ENCODE results near the gene SLX4IP. TPM values are rescaled to one million over a fixed set of nuclear protein-coding genes. Genes with fewer than 3 reads are reported as not detected.
A peak's percentile ranks its signal among the peaks of the same experiment; 100 is the strongest.

The SLX4IP gene
- total and polyA plus RNA-seq, 2 donors (not counting 1 experiment from before 2014, with no cell fraction given), result 1.9 to 8.1 TPM

DNA sequence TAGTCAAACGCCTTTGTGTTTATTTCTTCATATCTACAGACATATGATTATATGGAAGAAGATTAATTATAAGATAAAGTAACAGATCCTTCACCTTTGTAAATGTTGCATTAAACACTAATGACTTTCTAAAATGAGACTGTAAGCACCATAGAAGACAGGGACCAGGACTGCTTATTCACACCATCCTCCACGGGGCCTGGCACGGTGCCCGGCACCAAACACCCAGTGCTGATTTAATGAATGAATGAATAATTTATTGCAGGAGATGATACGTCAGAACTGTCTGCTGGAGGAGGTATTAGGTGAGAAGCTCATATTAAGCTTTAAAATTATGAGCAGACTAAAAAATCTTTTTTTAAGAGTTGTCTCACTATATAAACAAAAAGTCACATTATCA is 88.3 kb downstream of the SLX4IP start:
- Histone ChIP-seq H4K20me1 (ENCODE audit: control insufficient read depth, extremely low read depth, insufficient read depth, low read length) (no peaks in the 10 kb centered on the region), H3K36me3 (ENCODE audit: control insufficient read depth, insufficient read depth, low read length) (no peaks in the 10 kb centered on the region), H3K4me3 (replicated peaks in 1 of 4; ENCODE audit: control extremely low read depth in 1 of 4, insufficient read depth in 1 of 4, low read depth in 3 of 4, low read length in 4 of 4) (no peak overlapping the region), H3K27me3 (ENCODE audit: control insufficient read depth, insufficient read depth, low read length) (no peaks in the 10 kb centered on the region), H3K27ac (ENCODE audit: insufficient read depth, low read length) (peak overlapping the region; percentile 15), H3K9me3 (ENCODE audit: control insufficient read depth, insufficient read depth, low read depth, low read length) (no peaks in the 10 kb centered on the region), H3K79me2 (ENCODE audit: control insufficient read depth, insufficient read depth, low read length) (no peaks in the 10 kb centered on the region), H3K4me1 (ENCODE audit: control insufficient read depth, extremely low read depth, insufficient read depth, low read length) (peaks cover 6% of the 10 kb centered on the region), H3K9ac (ENCODE audit: insufficient read depth, low read length) (no peak overlapping the region), H3K4me2 (ENCODE audit: extremely low read depth, insufficient read depth, low read length) (no peak overlapping the region), H2AFZ (ENCODE audit: low read length) (no peak overlapping the region)
- DNase-seq (ENCODE audit: low read depth in 2 of 2), result no peak
- TF ChIP-seq CTCF (conservative IDR thresholded peaks at IDR 0.05 in 1 of 2, IDR thresholded peaks at IDR 0.05 in 1 of 2; ENCODE audit: low read depth in 1 of 2, low read length in 2 of 2), result no peak
- no peak for TF ChIP-seq EZH2 (IDR thresholded peaks at IDR 0.05; ENCODE audit: low read length, missing control alignments)

GRCh38 chr20:10524034-10524476 is 89.0 kb downstream of the SLX4IP start:
- no peaks in the 10 kb centered on the region for H4K20me1 ChIP-seq (ENCODE audit: control insufficient read depth, extremely low read depth, insufficient read depth, low read length)
- peaks cover 6% of the 10 kb centered on the region for H3K4me1 ChIP-seq (ENCODE audit: control insufficient read depth, extremely low read depth, insufficient read depth, low read length)
- no peak overlapping the region for H3K9ac ChIP-seq (ENCODE audit: insufficient read depth, low read length)
- no peak overlapping the region for H3K4me3 ChIP-seq (replicated peaks in 1 of 4; ENCODE audit: control extremely low read depth in 1 of 4, insufficient read depth in 1 of 4, low read depth in 3 of 4, low read length in 4 of 4)
- TF ChIP-seq EZH2 (IDR thresholded peaks at IDR 0.05; ENCODE audit: low read length, missing control alignments) (no peak), CTCF (conservative IDR thresholded peaks at IDR 0.05 in 1 of 2, IDR thresholded peaks at IDR 0.05 in 1 of 2; ENCODE audit: low read depth in 1 of 2, low read length in 2 of 2) (no peak)
- no peaks in the 10 kb centered on the region for H3K9me3 ChIP-seq (ENCODE audit: control insufficient read depth, insufficient read depth, low read depth, low read length)
- peak overlapping the region; percentile 38 for H2AFZ ChIP-seq (ENCODE audit: low read length)
- H3K27me3 ChIP-seq (ENCODE audit: control insufficient read depth, insufficient read depth, low read length), result no peaks in the 10 kb centered on the region
- no peak overlapping the region for H3K4me2 ChIP-seq (ENCODE audit: extremely low read depth, insufficient read depth, low read length)
- peak overlapping the region; percentile 15 for H3K27ac ChIP-seq (ENCODE audit: insufficient read depth, low read length)
- DNase-seq (ENCODE audit: low read depth in 2 of 2), result peak; percentile 47 to 54
- H3K79me2 ChIP-seq (ENCODE audit: control insufficient read depth, insufficient read depth, low read length), result no peaks in the 10 kb centered on the region
- H3K36me3 ChIP-seq (ENCODE audit: control insufficient read depth, insufficient read depth, low read length), result no peaks in the 10 kb centered on the region

DNA sequence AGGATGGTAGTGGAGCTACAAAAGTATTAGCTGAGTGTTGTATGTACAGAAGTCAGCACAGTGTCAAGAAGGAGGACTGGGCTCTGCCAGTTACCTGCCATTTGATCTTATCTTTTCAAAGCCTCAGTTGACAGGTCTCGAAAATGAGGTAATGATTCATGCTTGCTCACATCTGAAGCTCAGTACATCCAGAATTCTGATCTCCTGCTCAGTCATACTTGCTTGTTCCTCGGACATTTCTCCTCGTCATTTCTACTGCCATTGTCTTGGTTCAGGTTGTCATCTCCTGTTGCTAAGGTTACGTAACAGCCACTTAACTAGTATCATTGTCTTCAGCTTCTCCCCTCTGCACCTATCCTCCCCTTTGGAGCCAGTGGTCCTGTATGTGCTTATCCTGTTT is 89.5 kb downstream of the SLX4IP start:
- Histone ChIP-seq H3K9ac (ENCODE audit: insufficient read depth, low read length) (no peak overlapping the region), H3K4me1 (ENCODE audit: control insufficient read depth, extremely low read depth, insufficient read depth, low read length) (peaks cover 6% of the 10 kb centered on the region), H2AFZ (ENCODE audit: low read length) (no peak overlapping the region), H4K20me1 (ENCODE audit: control insufficient read depth, extremely low read depth, insufficient read depth, low read length) (no peaks in the 10 kb centered on the region), H3K27me3 (ENCODE audit: control insufficient read depth, insufficient read depth, low read length) (no peaks in the 10 kb centered on the region), H3K79me2 (ENCODE audit: control insufficient read depth, insufficient read depth, low read length) (no peaks in the 10 kb centered on the region), H3K27ac (ENCODE audit: insufficient read depth, low read length) (no peak overlapping the region), H3K4me2 (ENCODE audit: extremely low read depth, insufficient read depth, low read length) (no peak overlapping the region), H3K9me3 (ENCODE audit: control insufficient read depth, insufficient read depth, low read depth, low read length) (no peaks in the 10 kb centered on the region), H3K36me3 (ENCODE audit: control insufficient read depth, insufficient read depth, low read length) (no peaks in the 10 kb centered on the region), H3K4me3 (replicated peaks in 1 of 4; ENCODE audit: control extremely low read depth in 1 of 4, insufficient read depth in 1 of 4, low read depth in 3 of 4, low read length in 4 of 4) (no peak overlapping the region)
- TF ChIP-seq CTCF (conservative IDR thresholded peaks at IDR 0.05 in 1 of 2, IDR thresholded peaks at IDR 0.05 in 1 of 2; ENCODE audit: low read depth in 1 of 2, low read length in 2 of 2) (no peak), EZH2 (IDR thresholded peaks at IDR 0.05; ENCODE audit: low read length, missing control alignments) (no peak)
- peak in 1 of 2 donors; percentile 70 for DNase-seq (ENCODE audit: low read depth in 2 of 2)
